Naive thymus-derived CD4-positive, alpha-beta T cell (primary cell): ENCODE data around the gene LCP1. TPM values are rescaled to one million over a fixed set of nuclear protein-coding genes. Genes with fewer than 3 reads are reported as not detected.
A peak's percentile ranks its signal among the peaks of the same experiment; 100 is the strongest.

Experiments used
- ATAC-seq: fragments of 150-1000 bp; cut with Tn5 transposase; 2 replicates; pipeline ENCODE4 v1.10.0; 2021; ENCODE audit warnings: mild to moderate bottlenecking, moderate library complexity
- CTCF ChIA-PET: fragments of 350-600 bp; sonication (Branson Sonifier 250); formaldehyde crosslinking; loops from one replicate; lab custom pipeline; 2021; ENCODE audit warnings: antibody characterized with exemption; lab: Charles Lee
- POLR2A ChIA-PET: fragments of 350-600 bp; sonication (Branson Sonifier 250); formaldehyde crosslinking; loops from one replicate; lab custom pipeline; 2021; ENCODE audit warnings: antibody characterized with exemption, inconsistent platforms; lab: Charles Lee
- DNase-seq, 9 donors: peaks; one replicate each; pipeline versions ENCODE4 v3.0.0 to v3.0.0-alpha.2; 2020 to 2022; ENCODE audit warnings: mixed read lengths in 1 of 9
- H3K27ac ChIP-seq: one replicate; pipeline ENCODE4 v1.7.0; 2013; ENCODE audit warnings: mild to moderate bottlenecking, low read depth, low read length, moderate library complexity
- H3K27me3 ChIP-seq, 2 donors: one replicate each; pipeline ENCODE4 v1.7.0; 2013; ENCODE audit warnings: low read length in 2 of 2, mild to moderate bottlenecking in 2 of 2, moderate library complexity in 2 of 2; ENCODE audit not compliant: control insufficient read depth in 2 of 2, insufficient read depth in 2 of 2
- H3K36me3 ChIP-seq, 3 experiments: 1 replicate in 2 of 3; 2 replicates in 1 of 3; pipeline ENCODE4 v1.7.0; 2013; ENCODE audit warnings: low read length in 3 of 3, mild to moderate bottlenecking in 3 of 3, moderate library complexity in 1 of 3; ENCODE audit not compliant: insufficient read depth in 3 of 3, control insufficient read depth in 2 of 3
- H3K4me1 ChIP-seq, 2 donors: one replicate each; pipeline ENCODE4 v1.7.0; 2013; ENCODE audit warnings: low read length in 2 of 2, mild to moderate bottlenecking in 2 of 2, moderate library complexity in 1 of 2; ENCODE audit not compliant: control insufficient read depth in 2 of 2, insufficient read depth in 2 of 2
- H3K4me3 ChIP-seq: 2 replicates; pipeline ENCODE4 v1.7.0; 2013; ENCODE audit warnings: mild to moderate bottlenecking, low read length
- H3K9me3 ChIP-seq, 3 experiments: 1 replicate in 2 of 3; 2 replicates in 1 of 3; pipeline ENCODE4 v1.7.0; 2013; ENCODE audit warnings: low read length in 3 of 3; ENCODE audit not compliant: control insufficient read depth in 2 of 3
- H3K27ac Mint-ChIP-seq, 9 donors: one replicate each; pipeline ENCODE4 v1.8.0; 2020 to 2022; ENCODE audit warnings: mixed read lengths in 9 of 9, mild to moderate bottlenecking in 8 of 9, moderate library complexity in 5 of 9, inconsistent platforms in 2 of 9
- H3K27me3 Mint-ChIP-seq, 5 donors: one replicate each; pipeline ENCODE4 v1.8.0; 2021 to 2022; ENCODE audit warnings: mixed read lengths in 5 of 5, mild to moderate bottlenecking in 1 of 5
- H3K36me3 Mint-ChIP-seq, 5 donors: one replicate each; pipeline ENCODE4 v1.8.0; 2020 to 2022; ENCODE audit warnings: mixed read lengths in 5 of 5, mild to moderate bottlenecking in 3 of 5, inconsistent platforms in 1 of 5
- H3K4me1 Mint-ChIP-seq, 7 donors: one replicate each; pipeline ENCODE4 v1.8.0; 2020 to 2022; ENCODE audit warnings: mixed read lengths in 7 of 7, mild to moderate bottlenecking in 3 of 7, inconsistent platforms in 1 of 7
- H3K4me3 Mint-ChIP-seq, 10 donors: one replicate each; pipeline ENCODE4 v1.8.0; 2020 to 2022; ENCODE audit warnings: mild to moderate bottlenecking in 10 of 10, mixed read lengths in 10 of 10, moderate library complexity in 6 of 10, inconsistent platforms in 2 of 10
- H3K9me3 Mint-ChIP-seq, 11 donors: one replicate each; pipeline ENCODE4 v1.8.0; 2020 to 2022; ENCODE audit warnings: mixed read lengths in 11 of 11, mild to moderate bottlenecking in 4 of 11, inconsistent platforms in 1 of 11, moderate library complexity in 1 of 11
- intact Hi-C, 2 donors: fragments of 100-400 bp; cut with micrococcal nuclease; formaldehyde crosslinking; loops; one replicate each; pipeline ENCODE4 v1.15.1; 2023
- polyA plus RNA-seq, 2 donors: library from polyadenylated mRNA; unstranded; fragments of 300-500 nt; fragmentation: Illumina TruSeq; gene quantifications; one replicate each; pipeline ENCODE4 v1.2.3, GENCODE V29; 2021
- total RNA-seq, 6 experiments: library from RNA in 5 of 6; stranded (reverse) in 5 of 6; gene quantifications; 1 replicate in 5 of 6; 2 replicates in 1 of 6; pipeline ENCODE4 v1.2.3 and lab custom pipeline; 2021 to 2026

Gene LCP1
- total and polyA plus RNA-seq, 7 experiments from 2014 or later, result 293 to 989 (median 685) TPM

GRCh38 chr13:46087481-46087880 is 94.5 kb downstream of the LCP1 start:
- H3K9me3 Mint-ChIP-seq, result peaks cover 0 to 2% (median 0%) of the 10 kb centered on the region in 11 donors
- no peak overlapping the region for H3K27ac ChIP-seq
- peaks cover 0 to 4% (median 0%) of the 10 kb centered on the region in 7 donors for H3K4me1 Mint-ChIP-seq
- H3K27me3 ChIP-seq, result no peaks in the 10 kb centered on the region
- POLR2A ChIA-PET, result interaction anchor here (0.5 kb wide), 1 partner anchor 30 kb away, joined by 5 read pairs; no protein-coding TSS in a partner anchor
- no peak overlapping the region for H3K4me3 Mint-ChIP-seq
- ATAC-seq (no peak), DNase-seq (no peak)
- no peaks in the 10 kb centered on the region for H3K36me3 ChIP-seq
- CTCF ChIA-PET, result no interaction called here
- intact Hi-C loops, result no loop called here
- peaks cover 5 to 15% (median 10%) of the 10 kb centered on the region in 5 donors for H3K27me3 Mint-ChIP-seq
- H3K9me3 ChIP-seq, result no peaks in the 10 kb centered on the region
- H3K4me3 ChIP-seq, result no peak overlapping the region
- no peaks in the 10 kb centered on the region for H3K4me1 ChIP-seq
- no peaks in the 10 kb centered on the region for H3K36me3 Mint-ChIP-seq
- no peak overlapping the region for H3K27ac Mint-ChIP-seq

DNA sequence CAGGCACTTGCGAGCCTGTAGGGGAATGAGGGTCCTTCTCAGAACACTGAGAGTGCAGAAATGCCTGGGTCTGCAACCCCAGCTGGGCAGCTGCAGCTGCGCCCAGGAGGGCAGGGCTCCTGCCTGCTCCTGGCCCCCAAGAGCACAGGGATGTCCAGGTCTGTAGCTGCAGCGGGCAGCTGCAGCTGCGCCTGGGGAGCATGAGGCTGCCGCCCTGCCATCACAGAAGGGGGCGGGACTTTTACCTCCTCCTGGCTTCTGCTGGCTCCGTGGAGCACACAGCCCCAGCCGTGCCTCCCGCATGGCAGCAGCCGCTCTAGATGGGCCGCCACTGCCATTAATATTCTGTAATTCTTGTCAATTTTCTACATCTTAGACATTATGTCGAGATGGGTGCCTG is 95.0 kb downstream of the LCP1 start:
- intact Hi-C loops, result no loop called here
- DNase-seq (no peak), ATAC-seq (no peak)
- no peaks in the 10 kb centered on the region for H3K9me3 Mint-ChIP-seq
- H3K27ac Mint-ChIP-seq, result no peak overlapping the region
- peaks cover 0 to 4% (median 0%) of the 10 kb centered on the region in 7 donors for H3K4me1 Mint-ChIP-seq
- no peak overlapping the region for H3K4me3 ChIP-seq
- H3K27ac ChIP-seq, result no peak overlapping the region
- ChIA-PET CTCF (no interaction called here), POLR2A (no interaction called here)
- no peaks in the 10 kb centered on the region for H3K36me3 Mint-ChIP-seq
- no peaks in the 10 kb centered on the region for H3K9me3 ChIP-seq
- H3K4me1 ChIP-seq, result no peaks in the 10 kb centered on the region
- H3K4me3 Mint-ChIP-seq, result no peak overlapping the region
- peaks cover 5 to 14% (median 5%) of the 10 kb centered on the region in 5 donors for H3K27me3 Mint-ChIP-seq
- no peaks in the 10 kb centered on the region for H3K36me3 ChIP-seq
- H3K27me3 ChIP-seq, result no peaks in the 10 kb centered on the region

DNA sequence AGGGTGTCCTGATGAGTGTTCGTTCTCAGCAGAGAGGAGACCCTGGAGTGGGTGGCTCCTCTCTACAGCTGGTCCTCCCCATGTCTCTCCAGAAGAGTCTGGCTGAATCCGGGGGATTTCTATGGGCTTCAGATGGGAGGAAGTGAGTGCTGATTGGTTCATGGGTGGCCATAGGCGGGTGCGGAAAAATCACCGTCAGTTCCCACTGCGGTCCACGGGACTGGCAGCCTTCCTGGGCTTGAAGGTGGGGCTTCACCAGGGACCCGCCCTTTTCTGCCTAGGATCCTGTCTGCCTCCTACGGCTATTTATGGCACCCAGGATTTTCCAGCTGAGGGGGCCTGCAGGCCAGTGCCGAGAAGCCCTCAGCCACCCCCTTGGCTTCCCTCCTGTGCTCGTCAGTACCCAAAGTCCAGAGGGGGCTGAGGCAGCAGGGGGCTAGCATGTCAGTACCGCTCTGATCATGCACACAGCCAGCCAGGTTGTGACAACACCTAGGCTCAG is 95.5 kb downstream of the LCP1 start:
- no peak overlapping the region for H3K27ac ChIP-seq
- DNase-seq (no peak), ATAC-seq (no peak)
- CTCF ChIA-PET, result no interaction called here
- Mint-ChIP-seq H3K36me3 (no peaks in the 10 kb centered on the region), H3K27ac (no peak overlapping the region), H3K9me3 (no peaks in the 10 kb centered on the region), H3K27me3 (peaks cover 4 to 13% (median 5%) of the 10 kb centered on the region in 5 donors), H3K4me3 (no peak overlapping the region), H3K4me1 (peaks cover 0 to 4% (median 0%) of the 10 kb centered on the region in 7 donors)
- H3K9me3 ChIP-seq, result no peaks in the 10 kb centered on the region
- no peak overlapping the region for H3K4me3 ChIP-seq
- POLR2A ChIA-PET, result no interaction called here
- H3K36me3 ChIP-seq, result no peaks in the 10 kb centered on the region
- no peaks in the 10 kb centered on the region for H3K4me1 ChIP-seq
- intact Hi-C loops, result no loop called here
- no peaks in the 10 kb centered on the region for H3K27me3 ChIP-seq

GRCh38 chr13:46085737-46086136 is 96.2 kb downstream of the LCP1 start:
- Histone ChIP-seq H3K27ac (no peak overlapping the region), H3K36me3 (no peaks in the 10 kb centered on the region), H3K4me1 (no peaks in the 10 kb centered on the region), H3K27me3 (no peaks in the 10 kb centered on the region), H3K4me3 (no peak overlapping the region), H3K9me3 (no peaks in the 10 kb centered on the region)
- Mint-ChIP-seq H3K4me1 (peaks cover 0 to 4% (median 0%) of the 10 kb centered on the region in 7 donors), H3K27ac (no peak overlapping the region), H3K4me3 (no peak overlapping the region), H3K36me3 (no peaks in the 10 kb centered on the region), H3K9me3 (no peaks in the 10 kb centered on the region), H3K27me3 (peaks cover 4 to 10% (median 5%) of the 10 kb centered on the region in 5 donors)
- ChIA-PET CTCF (no interaction called here), POLR2A (no interaction called here)
- intact Hi-C loops, result no loop called here
- no peak for ATAC-seq
- DNase-seq, result no peak

GRCh38 chr13:46082324-46082723 is 99.7 kb downstream of the LCP1 start:
- Histone ChIP-seq H3K27ac (no peak overlapping the region), H3K36me3 (no peaks in the 10 kb centered on the region), H3K9me3 (no peaks in the 10 kb centered on the region), H3K27me3 (no peaks in the 10 kb centered on the region), H3K4me3 (no peak overlapping the region), H3K4me1 (no peaks in the 10 kb centered on the region)
- ChIA-PET POLR2A (no interaction called here), CTCF (interaction anchor here (0.6 to 0.7 kb wide), 2 partner anchors 25 to 354 kb away, joined by 3 read pairs; no protein-coding TSS in a partner anchor)
- Mint-ChIP-seq H3K27me3 (peaks cover 0 to 13% (median 0%) of the 10 kb centered on the region in 5 donors), H3K36me3 (no peaks in the 10 kb centered on the region), H3K4me1 (peaks cover 5 to 15% (median 11%) of the 10 kb centered on the region in 7 donors), H3K4me3 (no peak overlapping the region), H3K27ac (no peak overlapping the region), H3K9me3 (peaks cover 0 to 3% (median 0%) of the 10 kb centered on the region in 11 donors)
- DNase-seq (no peak), ATAC-seq (no peak)
- intact Hi-C loops, result no loop called here

DNA sequence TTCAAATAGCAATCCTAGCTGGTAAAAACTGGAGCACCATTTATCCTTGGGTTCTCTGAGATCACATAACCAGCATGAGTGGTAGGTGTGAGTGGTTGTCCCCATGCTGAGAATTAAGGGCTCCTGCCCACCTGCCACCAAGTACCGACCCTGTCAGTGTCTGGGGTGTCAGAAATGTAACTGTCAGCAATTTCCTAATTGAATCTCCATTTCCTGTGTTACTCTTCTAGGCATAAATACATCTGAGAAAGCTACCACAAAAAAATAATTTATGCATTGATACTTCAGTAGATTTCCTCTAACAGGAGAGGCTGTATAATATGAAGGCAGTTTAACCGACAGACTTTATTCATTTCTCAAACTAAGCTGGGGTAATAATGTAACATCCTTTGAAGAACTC is 102.2 kb downstream of the LCP1 start:
- DNase-seq (peak in 1 of 9 donors; percentile 3), ATAC-seq (no peak)
- Histone ChIP-seq H3K27me3 (no peaks in the 10 kb centered on the region), H3K4me3 (no peak overlapping the region), H3K4me1 (no peaks in the 10 kb centered on the region), H3K36me3 (no peaks in the 10 kb centered on the region), H3K27ac (no peak overlapping the region), H3K9me3 (no peaks in the 10 kb centered on the region)
- peaks cover 0 to 3% (median 0%) of the 10 kb centered on the region in 5 donors for H3K36me3 Mint-ChIP-seq
- H3K9me3 Mint-ChIP-seq, result peaks cover 0 to 5% (median under 1%) of the 10 kb centered on the region in 11 donors
- H3K4me3 Mint-ChIP-seq, result no peak overlapping the region
- CTCF ChIA-PET, result no interaction called here
- intact Hi-C loops, result no loop called here
- POLR2A ChIA-PET, result no interaction called here
- peaks cover 4 to 15% (median 11%) of the 10 kb centered on the region in 7 donors for H3K4me1 Mint-ChIP-seq
- H3K27ac Mint-ChIP-seq, result peak overlapping the region in 1 of 9 donors; percentile 49
- peaks cover 0 to 26% (median 0%) of the 10 kb centered on the region in 5 donors for H3K27me3 Mint-ChIP-seq

GRCh38 chr13:46077265-46077664 is 104.7 kb downstream of the LCP1 start:
- ATAC-seq (no peak), DNase-seq (no peak)
- Mint-ChIP-seq H3K27me3 (peaks cover 0 to 37% (median 0%) of the 10 kb centered on the region in 5 donors), H3K4me1 (peaks cover 4 to 15% (median 11%) of the 10 kb centered on the region in 7 donors), H3K4me3 (no peak overlapping the region), H3K36me3 (peaks cover 0 to 6% (median 0%) of the 10 kb centered on the region in 5 donors), H3K9me3 (peaks cover 0 to 5% (median 2%) of the 10 kb centered on the region in 11 donors), H3K27ac (no peak overlapping the region)
- H3K9me3 ChIP-seq, result no peaks in the 10 kb centered on the region
- H3K36me3 ChIP-seq, result no peaks in the 10 kb centered on the region
- H3K4me1 ChIP-seq, result no peaks in the 10 kb centered on the region
- H3K27ac ChIP-seq, result no peak overlapping the region
- CTCF ChIA-PET, result no interaction called here
- intact Hi-C loops, result no loop called here
- no peak overlapping the region for H3K4me3 ChIP-seq
- POLR2A ChIA-PET, result no interaction called here
- no peaks in the 10 kb centered on the region for H3K27me3 ChIP-seq
